ENCODE results near the gene POLL. TPM values are rescaled to one million over a fixed set of nuclear protein-coding genes. Genes with fewer than 3 reads are reported as not detected.

The POLL gene
- total RNA-seq, 1 donor from 2014 or later: 27.8 TPM

DNA sequence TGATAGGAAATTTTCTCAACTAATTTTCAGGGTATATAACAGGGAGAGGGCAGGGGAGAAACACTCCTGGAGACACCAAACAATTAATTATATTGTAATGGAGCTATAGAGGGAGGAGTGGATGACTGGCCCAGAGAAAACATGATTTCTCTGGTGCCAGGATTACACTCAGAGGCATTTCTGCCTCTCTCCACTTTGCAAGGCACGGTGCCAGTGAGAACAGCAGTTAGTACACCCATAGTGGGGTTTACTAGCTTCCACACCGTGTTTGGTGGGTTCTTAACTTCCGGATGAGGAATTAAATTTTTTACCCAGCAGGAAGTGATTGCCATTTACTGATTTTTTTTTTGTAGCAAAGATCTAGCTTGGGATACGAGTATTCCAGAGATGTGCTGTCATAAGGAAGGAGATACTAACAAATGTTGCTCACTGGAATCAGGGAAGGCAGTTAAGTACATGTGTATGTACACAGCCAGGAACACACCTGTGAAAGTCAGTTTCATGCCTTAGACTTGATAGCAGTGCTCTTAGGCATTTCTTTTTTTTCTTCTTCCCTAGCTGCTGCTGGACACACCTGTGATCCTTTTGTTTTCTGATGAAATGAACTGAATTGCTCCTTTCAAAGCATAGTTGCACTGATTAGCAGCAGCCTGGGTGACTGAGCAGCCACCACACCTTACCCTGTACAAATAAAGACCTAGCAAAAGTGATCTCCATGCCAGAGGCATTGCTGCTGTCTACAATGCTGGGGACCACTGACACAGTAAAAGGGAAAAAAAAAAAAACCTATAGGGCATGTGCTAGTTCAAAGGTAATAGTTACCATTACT is 58.1 kb downstream of the POLL start:
- Histone ChIP-seq H3K9ac (ENCODE audit: low read length) (no peak overlapping the region), H3K36me3 (ENCODE audit: insufficient read depth, low read length) (peaks cover 7% of the 10 kb centered on the region), H3K27ac (ENCODE audit: low read depth, low read length) (no peak overlapping the region), H4K20me1 (ENCODE audit: insufficient read depth, low read length) (no peaks in the 10 kb centered on the region), H2AFZ (ENCODE audit: low read depth, low read length) (no peak overlapping the region), H3K9me3 (ENCODE audit: insufficient read depth, low read depth, low read length) (no peaks in the 10 kb centered on the region), H3K4me3 (ENCODE audit: insufficient read depth, low read depth, low read length) (no peak overlapping the region), H3K4me2 (ENCODE audit: low read length) (no peak overlapping the region), H3K79me2 (ENCODE audit: insufficient read depth, low read length) (no peaks in the 10 kb centered on the region), H3K4me1 (ENCODE audit: insufficient read depth, low read length) (no peaks in the 10 kb centered on the region), H3K27me3 (ENCODE audit: insufficient read depth, low read length) (no peaks in the 10 kb centered on the region)
- peaks cover 7% of the 10 kb centered on the region for H3K4me1 Mint-ChIP-seq (ENCODE audit: low read depth, unreplicated experiment)
- no peak overlapping the region for H3K27ac Mint-ChIP-seq (ENCODE audit: unreplicated experiment)
- H3K9me3 Mint-ChIP-seq (ENCODE audit: unreplicated experiment): no peaks in the 10 kb centered on the region
- FAIRE-seq (no peak), DNase-seq (ENCODE audit: low read depth) (no peak)
- no peaks in the 10 kb centered on the region for H3K27me3 Mint-ChIP-seq (ENCODE audit: low read depth, unreplicated experiment)
- TF ChIP-seq CTCF (IDR thresholded peaks at IDR 0.05; ENCODE audit: insufficient read depth, low read depth, low read length): no peak
- TF ChIP-seq EZH2 (IDR thresholded peaks at IDR 0.05; ENCODE audit: insufficient read depth, low read length): no peak
- peaks cover 21% of the 10 kb centered on the region for H3K36me3 Mint-ChIP-seq (ENCODE audit: low read depth, unreplicated experiment)
- no peak overlapping the region for H3K4me3 Mint-ChIP-seq (ENCODE audit: unreplicated experiment)

- no peaks in the 10 kb centered on the region for H4K20me1 ChIP-seq (ENCODE audit: insufficient read depth, low read length)
- peaks cover 7% of the 10 kb centered on the region for H3K4me1 Mint-ChIP-seq (ENCODE audit: low read depth, unreplicated experiment)
- H3K9me3 ChIP-seq (ENCODE audit: insufficient read depth, low read depth, low read length): no peaks in the 10 kb centered on the region
- H3K4me3 Mint-ChIP-seq (ENCODE audit: unreplicated experiment): no peak overlapping the region
- H3K27ac Mint-ChIP-seq (ENCODE audit: unreplicated experiment): no peak overlapping the region
- H3K4me2 ChIP-seq (ENCODE audit: low read length): no peak overlapping the region
- TF ChIP-seq EZH2 (IDR thresholded peaks at IDR 0.05; ENCODE audit: insufficient read depth, low read length) (no peak), CTCF (IDR thresholded peaks at IDR 0.05; ENCODE audit: insufficient read depth, low read depth, low read length) (no peak)
- H3K36me3 ChIP-seq (ENCODE audit: insufficient read depth, low read length): peaks cover 4% of the 10 kb centered on the region
- peak; percentile 16 for DNase-seq (ENCODE audit: low read depth)
- H3K27me3 ChIP-seq (ENCODE audit: insufficient read depth, low read length): no peaks in the 10 kb centered on the region
- H3K9ac ChIP-seq (ENCODE audit: low read length): no peak overlapping the region
- H3K79me2 ChIP-seq (ENCODE audit: insufficient read depth, low read length): no peaks in the 10 kb centered on the region
- peaks cover 21% of the 10 kb centered on the region for H3K36me3 Mint-ChIP-seq (ENCODE audit: low read depth, unreplicated experiment)
- H2AFZ ChIP-seq (ENCODE audit: low read depth, low read length): no peak overlapping the region
- no peaks in the 10 kb centered on the region for H3K4me1 ChIP-seq (ENCODE audit: insufficient read depth, low read length)
- no peaks in the 10 kb centered on the region for H3K27me3 Mint-ChIP-seq (ENCODE audit: low read depth, unreplicated experiment)
- no peak overlapping the region for H3K27ac ChIP-seq (ENCODE audit: low read depth, low read length)
- FAIRE-seq: no peak
- no peaks in the 10 kb centered on the region for H3K9me3 Mint-ChIP-seq (ENCODE audit: unreplicated experiment)
- H3K4me3 ChIP-seq (ENCODE audit: insufficient read depth, low read depth, low read length): no peak overlapping the region
These were observed 58.9 kb downstream of the POLL start for GRCh38 chr10:101529207-101529606.

Small RNAs within 50 kb of the gene (microRNA-seq; reads per million reads assigned to microRNA genes)
- gene MIR3158-1 (not detected), gene MIR3158-2 (not detected)

Other genes starting within 250 kb of the POLL start
- 32.8 and 33.3 TPM in 2 replicates for gene BTRC, start 234.1 kb downstream of the POLL start, total RNA-seq
- 39.4 and 41.0 TPM in 2 replicates for gene DPCD, start 64 bp upstream of the POLL start, total RNA-seq
- 21.9 and 24.1 TPM in 2 replicates for gene FBXW4, start 106.9 kb upstream of the POLL start, total RNA-seq
- 0.61 TPM in 1 of 2 replicates, not detected in the other for gene FGF8, start 187.9 kb upstream of the POLL start, total RNA-seq
- gene NPM3, start 195.2 kb upstream of the POLL start, total RNA-seq: 36.5 and 40.7 TPM in 2 replicates
- 106 and 119 TPM in 2 replicates for gene OGA, start 230.2 kb upstream of the POLL start, total RNA-seq